Tibial nerve (tissue), 3 donors: ENCODE results near the gene SLC17A7.

Source experiments
- CTCF ChIP-seq, 5 experiments: fragments of 200-600 bp in 3 of 5; fragments of 450-650 bp in 2 of 5; sonication (generic) in 3 of 5; IDR thresholded peaks; one replicate each; pipeline ENCODE4 v1.5.1; 2016 to 2019; ENCODE audit warnings: antibody characterized with exemption in 5 of 5, mild to moderate bottlenecking in 3 of 5, moderate library complexity in 2 of 5
- POLR2A ChIP-seq, 2 donors: fragments of 450-650 bp; IDR thresholded peaks; one replicate each; pipeline ENCODE4 v1.6.1; 2017; ENCODE audit warnings: antibody characterized with exemption in 2 of 2, mild to moderate bottlenecking in 2 of 2, moderate library complexity in 2 of 2

GRCh38 chr19:49455773-49456172 lies 14.4 kb upstream of the SLC17A7 start:
- TF ChIP-seq CTCF (IDR thresholded peaks at IDR 0.05) (no peak), POLR2A (IDR thresholded peaks at IDR 0.05) (no peak)
